GM19452 (cell line): ENCODE measurements around the gene ACTR3C.
"Not testable (repeated sequence)": the region's sequence is repeated elsewhere in the genome, so short reads cannot be mapped to it uniquely, and the experiment has no call there.

Source experiments
- ATAC-seq: cut with Tn5 transposase; IDR thresholded peaks from one replicate; pipeline ENCODE4 v1.9.1; 2021; ENCODE audit not compliant: unreplicated experiment

Gene ACTR3C

GRCh38 chr7:150219941-150220658, 103.2 kb downstream of the ACTR3C start:
- ATAC-seq, result not testable (repeated sequence)

- not testable (repeated sequence) for ATAC-seq
Measured at GRCh38 chr7:150206848-150207247, 116.5 kb downstream of the ACTR3C start.

GRCh38 chr7:150205866-150206265, 117.5 kb downstream of the ACTR3C start:
- not testable (repeated sequence) for ATAC-seq

- not testable (repeated sequence) for ATAC-seq
Measured at GRCh38 chr7:150204577-150204976, 118.8 kb downstream of the ACTR3C start.

- ATAC-seq, result not testable (repeated sequence)
Measured at GRCh38 chr7:150202894-150203293, 120.5 kb downstream of the ACTR3C start.
